Panc1 (cell line): Measurements from ENCODE around the gene FAM174B.

Experiments
- TCF7L2 ChIP-seq: IDR thresholded peaks from 2 replicates; pipeline ENCODE4 v1.6.1; 2011; ENCODE audit warnings: mild to moderate bottlenecking, low read depth, low read length, inconsistent platforms
- TF ChIP-seq, protein P1 (sequence below): fragments of 450-650 bp; IDR thresholded peaks from 2 replicates; pipeline ENCODE4 v1.5.1; 2017; ENCODE audit warnings: mild to moderate bottlenecking

GRCh38 chr15:92610101-92610520 is 45.5 kb downstream of the FAM174B start:
- TF ChIP-seq, protein P1, sequence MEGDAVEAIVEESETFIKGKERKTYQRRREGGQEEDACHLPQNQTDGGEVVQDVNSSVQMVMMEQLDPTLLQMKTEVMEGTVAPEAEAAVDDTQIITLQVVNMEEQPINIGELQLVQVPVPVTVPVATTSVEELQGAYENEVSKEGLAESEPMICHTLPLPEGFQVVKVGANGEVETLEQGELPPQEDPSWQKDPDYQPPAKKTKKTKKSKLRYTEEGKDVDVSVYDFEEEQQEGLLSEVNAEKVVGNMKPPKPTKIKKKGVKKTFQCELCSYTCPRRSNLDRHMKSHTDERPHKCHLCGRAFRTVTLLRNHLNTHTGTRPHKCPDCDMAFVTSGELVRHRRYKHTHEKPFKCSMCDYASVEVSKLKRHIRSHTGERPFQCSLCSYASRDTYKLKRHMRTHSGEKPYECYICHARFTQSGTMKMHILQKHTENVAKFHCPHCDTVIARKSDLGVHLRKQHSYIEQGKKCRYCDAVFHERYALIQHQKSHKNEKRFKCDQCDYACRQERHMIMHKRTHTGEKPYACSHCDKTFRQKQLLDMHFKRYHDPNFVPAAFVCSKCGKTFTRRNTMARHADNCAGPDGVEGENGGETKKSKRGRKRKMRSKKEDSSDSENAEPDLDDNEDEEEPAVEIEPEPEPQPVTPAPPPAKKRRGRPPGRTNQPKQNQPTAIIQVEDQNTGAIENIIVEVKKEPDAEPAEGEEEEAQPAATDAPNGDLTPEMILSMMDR: no peak
- TF ChIP-seq TCF7L2: no peak
